HFFc6 (cell line): Measurements from ENCODE around the gene FSD1. TPM values are rescaled to one million over a fixed set of nuclear protein-coding genes. Genes with fewer than 3 reads are reported as not detected.
"Not testable (repeated sequence)": the region's sequence is repeated elsewhere in the genome, so short reads cannot be mapped to it uniquely, and the experiment has no call there.

Experiments used
- DNase-seq: peaks from one replicate; pipeline ENCODE4 v3.0.0-alpha.2; 2018
- H3K27ac Mint-ChIP-seq: 2 replicates; pipeline ENCODE4 v1.8.0; 2020; ENCODE audit warnings: mild to moderate bottlenecking, mixed read lengths
- H3K27me3 Mint-ChIP-seq: 2 replicates; pipeline ENCODE4 v1.8.0; 2021; ENCODE audit warnings: mild to moderate bottlenecking, moderate library complexity, mixed read lengths; ENCODE audit not compliant: insufficient read depth
- H3K36me3 Mint-ChIP-seq: 2 replicates; pipeline ENCODE4 v1.8.0; 2021; ENCODE audit warnings: low read depth, mixed read lengths
- H3K4me1 Mint-ChIP-seq: 2 replicates; pipeline ENCODE4 v1.8.0; 2020; ENCODE audit warnings: low read depth, mixed read lengths
- H3K4me3 Mint-ChIP-seq: 2 replicates; pipeline ENCODE4 v1.8.0; 2020; ENCODE audit warnings: mild to moderate bottlenecking, moderate library complexity, mixed read lengths
- H3K9me3 Mint-ChIP-seq: 2 replicates; pipeline ENCODE4 v1.8.0; 2020; ENCODE audit warnings: mild to moderate bottlenecking, mixed read lengths
- total RNA-seq, 6 experiments: library from RNA; stranded (reverse); fragmentation: NEBNext Ultra II Directional; extraction: Animal tissue kit (Norgen Biotek cat#: 25700); gene quantifications; 2 replicates in 1 of 6; 3 replicates in 5 of 6; pipeline ENCODE4 v1.2.3, GENCODE V29; 2021
- TF ChIP-seq, protein P1 (sequence below): fragments of 200-600 bp; sonication (generic); IDR thresholded peaks from 2 replicates; pipeline ENCODE4 v1.5.0; 2021; ENCODE audit warnings: antibody characterized with exemption, mild to moderate bottlenecking

Gene FSD1
- total RNA-seq, 6 experiments from 2014 or later: 9.2 to 15.2 (median 12.2) TPM

DNA sequence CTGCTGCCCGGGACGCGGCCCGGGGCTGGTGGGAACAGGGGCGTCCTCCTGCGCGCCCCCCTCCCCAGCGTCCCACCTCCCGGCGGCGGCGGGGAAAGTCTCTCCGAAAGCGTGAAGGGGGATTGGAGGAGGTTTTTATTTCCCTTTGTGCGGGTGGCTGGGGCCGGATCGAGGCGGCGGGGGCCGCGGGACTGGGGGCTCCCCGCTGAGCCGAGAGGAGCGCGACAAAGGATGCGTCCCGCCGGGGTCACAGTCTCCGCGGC, 25.2 kb upstream of the FSD1 start:
- H3K27ac Mint-ChIP-seq: no peak overlapping the region
- TF ChIP-seq, protein P1, sequence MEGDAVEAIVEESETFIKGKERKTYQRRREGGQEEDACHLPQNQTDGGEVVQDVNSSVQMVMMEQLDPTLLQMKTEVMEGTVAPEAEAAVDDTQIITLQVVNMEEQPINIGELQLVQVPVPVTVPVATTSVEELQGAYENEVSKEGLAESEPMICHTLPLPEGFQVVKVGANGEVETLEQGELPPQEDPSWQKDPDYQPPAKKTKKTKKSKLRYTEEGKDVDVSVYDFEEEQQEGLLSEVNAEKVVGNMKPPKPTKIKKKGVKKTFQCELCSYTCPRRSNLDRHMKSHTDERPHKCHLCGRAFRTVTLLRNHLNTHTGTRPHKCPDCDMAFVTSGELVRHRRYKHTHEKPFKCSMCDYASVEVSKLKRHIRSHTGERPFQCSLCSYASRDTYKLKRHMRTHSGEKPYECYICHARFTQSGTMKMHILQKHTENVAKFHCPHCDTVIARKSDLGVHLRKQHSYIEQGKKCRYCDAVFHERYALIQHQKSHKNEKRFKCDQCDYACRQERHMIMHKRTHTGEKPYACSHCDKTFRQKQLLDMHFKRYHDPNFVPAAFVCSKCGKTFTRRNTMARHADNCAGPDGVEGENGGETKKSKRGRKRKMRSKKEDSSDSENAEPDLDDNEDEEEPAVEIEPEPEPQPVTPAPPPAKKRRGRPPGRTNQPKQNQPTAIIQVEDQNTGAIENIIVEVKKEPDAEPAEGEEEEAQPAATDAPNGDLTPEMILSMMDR: no peak
- H3K36me3 Mint-ChIP-seq: no peaks in the 10 kb centered on the region
- H3K4me1 Mint-ChIP-seq: no peaks in the 10 kb centered on the region
- no peak overlapping the region for H3K4me3 Mint-ChIP-seq
- H3K27me3 Mint-ChIP-seq: peaks cover 35% of the 10 kb centered on the region
- DNase-seq: no peak
- no peaks in the 10 kb centered on the region for H3K9me3 Mint-ChIP-seq

DNA sequence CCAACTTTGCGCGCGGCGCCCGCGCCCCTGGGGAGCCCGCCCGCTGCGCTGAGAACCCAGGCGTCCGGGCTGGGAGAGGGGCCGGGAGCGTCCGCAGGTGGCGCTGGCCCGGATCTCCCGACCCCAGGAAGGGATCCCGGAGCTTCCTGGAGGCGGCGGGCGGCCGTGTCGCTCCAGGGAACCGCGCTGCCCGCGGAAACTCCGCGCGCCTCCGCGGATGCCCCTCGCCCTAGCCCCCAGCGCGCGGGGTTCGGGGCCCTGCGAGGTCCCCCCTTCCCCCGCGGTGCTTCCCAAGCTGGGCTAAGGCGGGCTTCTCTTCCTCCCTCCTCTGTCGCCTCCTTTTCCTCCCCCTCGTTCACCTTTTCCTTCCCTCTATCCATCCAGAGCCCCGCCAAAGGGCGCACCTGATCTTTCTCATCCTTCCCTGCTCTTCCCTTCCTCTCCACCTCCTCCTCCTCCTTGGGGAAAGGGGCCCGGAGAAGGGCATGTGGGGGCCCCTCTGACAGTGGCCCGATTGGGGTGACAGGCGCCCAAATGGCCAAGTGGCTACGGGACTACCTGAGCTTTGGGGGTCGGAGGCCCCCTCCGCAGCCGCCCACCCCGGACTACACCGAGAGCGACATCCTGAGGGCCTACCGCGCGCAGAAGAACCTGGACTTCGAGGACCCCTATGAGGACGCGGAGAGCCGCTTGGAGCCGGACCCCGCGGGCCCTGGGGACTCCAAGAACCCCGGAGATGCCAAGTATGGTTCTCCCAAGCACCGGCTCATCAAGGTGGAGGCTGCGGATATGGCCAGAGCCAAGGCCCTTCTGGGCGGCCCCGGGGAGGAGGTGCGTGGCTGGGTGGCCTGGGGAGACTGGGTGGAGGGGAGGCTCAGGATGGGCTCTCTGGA, 24.6 kb upstream of the FSD1 start:
- no peak overlapping the region for H3K27ac Mint-ChIP-seq
- no peaks in the 10 kb centered on the region for H3K9me3 Mint-ChIP-seq
- no peak for DNase-seq
- peaks cover 39% of the 10 kb centered on the region for H3K27me3 Mint-ChIP-seq
- TF ChIP-seq, protein P1: no peak
- no peaks in the 10 kb centered on the region for H3K36me3 Mint-ChIP-seq
- no peaks in the 10 kb centered on the region for H3K4me1 Mint-ChIP-seq
- H3K4me3 Mint-ChIP-seq: no peak overlapping the region

DNA sequence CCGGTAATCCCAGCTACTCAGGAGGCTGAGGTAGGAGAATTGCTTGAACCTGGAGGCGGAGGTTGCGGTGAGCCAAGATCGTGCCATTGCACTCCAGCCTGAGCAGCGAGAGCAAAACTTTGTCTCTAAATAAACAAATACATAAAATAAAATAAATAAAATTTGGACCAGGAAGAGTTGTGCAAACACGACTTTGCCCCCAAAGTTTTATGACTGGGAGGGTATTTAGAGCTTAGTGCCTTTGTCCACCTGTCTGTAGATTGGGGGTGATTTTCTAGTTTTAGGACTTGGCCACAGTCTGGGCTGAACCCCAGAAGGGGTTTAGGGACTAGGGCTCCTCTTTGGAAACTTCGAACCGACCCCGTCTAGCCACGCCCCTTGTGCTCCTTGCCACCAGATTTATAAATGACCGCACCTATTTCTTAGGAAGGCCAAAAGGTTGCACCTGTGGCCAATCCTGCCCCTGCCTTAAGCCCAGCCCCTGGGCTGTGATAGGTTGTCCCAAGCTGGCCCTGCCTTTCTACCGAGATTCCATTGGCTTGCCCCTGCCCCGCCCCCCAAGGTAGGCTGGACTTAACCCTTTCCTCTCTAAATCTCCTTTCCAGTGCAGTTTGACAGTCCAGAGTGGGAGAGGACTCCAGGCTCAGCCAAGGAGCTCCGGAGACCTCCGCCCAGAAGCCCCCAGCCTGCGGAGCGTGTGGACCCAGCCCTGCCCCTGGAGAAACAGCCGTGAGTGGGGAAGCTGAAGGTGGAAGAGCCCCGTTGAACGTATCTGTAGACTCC, 20.0 kb upstream of the FSD1 start:
- TF ChIP-seq, protein P1: no peak
- Mint-ChIP-seq H3K4me3 (no peak overlapping the region), H3K4me1 (no peaks in the 10 kb centered on the region), H3K27ac (no peak overlapping the region), H3K27me3 (peaks cover 30% of the 10 kb centered on the region), H3K36me3 (no peaks in the 10 kb centered on the region), H3K9me3 (no peaks in the 10 kb centered on the region)
- no peak for DNase-seq

DNA sequence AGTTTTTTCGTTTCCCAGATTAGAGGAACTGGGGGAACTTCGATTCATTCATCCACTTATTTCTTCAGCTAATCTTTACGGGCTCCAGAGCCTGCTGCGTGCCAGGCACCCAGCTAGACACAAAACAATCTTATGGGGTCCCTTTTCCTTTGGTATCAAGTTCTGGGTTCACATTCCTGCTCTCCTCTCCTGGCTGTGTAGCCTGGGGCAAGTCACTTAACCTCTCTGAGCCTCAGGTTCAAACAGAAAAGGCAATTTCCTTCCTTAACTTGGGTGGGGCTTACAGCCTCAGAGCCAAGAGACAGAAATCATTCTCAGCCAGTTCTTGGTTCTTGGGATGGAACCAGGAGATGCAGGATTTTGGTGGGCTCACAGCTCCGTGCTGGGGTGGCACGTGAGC, 19.4 kb upstream of the FSD1 start:
- DNase-seq: no peak
- Mint-ChIP-seq H3K27ac (no peak overlapping the region), H3K27me3 (peaks cover 28% of the 10 kb centered on the region)

DNA sequence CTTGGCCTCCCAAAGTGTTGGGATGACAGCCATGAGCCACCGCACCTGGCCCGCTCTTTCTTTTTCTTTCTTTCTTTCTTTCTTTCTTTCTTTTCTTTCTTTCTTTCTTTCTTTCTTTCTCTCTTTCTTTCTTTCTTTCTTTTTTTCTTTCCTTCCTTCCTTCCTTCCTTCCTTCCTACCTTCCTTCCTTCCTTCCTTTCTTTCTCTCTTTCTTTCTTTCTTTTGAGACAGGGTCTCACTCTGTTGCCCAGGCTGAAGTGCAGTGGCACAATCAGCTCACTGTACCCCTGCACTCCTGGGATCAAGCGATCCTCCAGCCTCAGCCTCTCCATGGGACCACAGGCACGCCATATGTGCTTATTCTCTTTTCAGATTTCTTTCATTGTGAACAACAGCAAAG, 18.3 kb upstream of the FSD1 start:
- peaks cover 23% of the 10 kb centered on the region for H3K27me3 Mint-ChIP-seq
- not testable (repeated sequence) for H3K36me3 Mint-ChIP-seq, DNase-seq, H3K4me1 Mint-ChIP-seq, H3K4me3 Mint-ChIP-seq, H3K9me3 Mint-ChIP-seq, H3K27ac Mint-ChIP-seq

More for the DNA sequence above, 19.4 kb upstream of the FSD1 start:
- TF ChIP-seq, protein P1: no peak
- no peaks in the 10 kb centered on the region for H3K4me1 Mint-ChIP-seq
- no peak overlapping the region for H3K4me3 Mint-ChIP-seq
- no peaks in the 10 kb centered on the region for H3K36me3 Mint-ChIP-seq
- H3K9me3 Mint-ChIP-seq: no peaks in the 10 kb centered on the region
